HepG2 (cell line): ENCODE data around the gene VCPKMT. TPM values are rescaled to one million over a fixed set of nuclear protein-coding genes. Genes with fewer than 3 reads are reported as not detected.
A peak's percentile ranks its signal among the peaks of the same experiment; 100 is the strongest.

Experiments used
- ATAC-seq: fragments of 200-7000 bp; cut with Tn5 transposase; 3 replicates; pipeline ENCODE4 v1.9.1; 2020; ENCODE audit warnings: mild to moderate bottlenecking, moderate library complexity
- BruUV-seq: library from RNA; stranded (reverse); fragments of 400-500 nt; replicated peaks from 2 replicates; lab custom pipeline; 2021; lab: Mats Ljungman, UMichigan
- CTCF ChIA-PET: fragments of 300-600 bp; formaldehyde crosslinking; extraction: SDS; loops from one replicate; lab custom pipeline; 2021; ENCODE audit warnings: low total read pairs, inconsistent platforms, low intra/inter-chr PET ratio; lab: Yijun Ruan, JAX
- POLR2A ChIA-PET: fragments of 350-600 bp; sonication (Branson Sonifier 250); formaldehyde crosslinking; loops from one replicate; lab custom pipeline; 2020; ENCODE audit warnings: antibody characterized with exemption, inconsistent platforms; lab: Yijun Ruan, JAX
- DNase-seq: peaks from one replicate; pipeline ENCODE4 v3.0.0-alpha.2; 2015; ENCODE audit warnings: low spot score
- FAIRE-seq: peaks from 3 replicates; lab custom pipeline; 2011; peaks lifted over from hg19 to GRCh38; lab: Jason Lieb, UNC
- H2AFZ ChIP-seq: one replicate; pipeline ENCODE4 v1.6.1; 2011; ENCODE audit warnings: low read length, inconsistent platforms
- H3K27ac ChIP-seq: fragments of 300-600 bp; 3 replicates; pipeline ENCODE4 v1.8.0; 2011; ENCODE audit warnings: mixed run types, mild to moderate bottlenecking, mixed read lengths, low read length, inconsistent platforms; ENCODE audit not compliant: insufficient read depth; ENCODE audit errors: extremely low read length
- H3K27me3 ChIP-seq, 2 experiments: fragments of 200-600 bp in 1 of 2; 2 replicates in 1 of 2; 3 replicates in 1 of 2; pipeline versions ENCODE4 v1.6.0 to v1.8.0; 2011; ENCODE audit warnings: low read length in 2 of 2, mild to moderate bottlenecking in 2 of 2, moderate library complexity in 2 of 2, inconsistent platforms in 1 of 2; ENCODE audit not compliant: insufficient read depth in 2 of 2, control insufficient read depth in 1 of 2
- H3K36me3 ChIP-seq, 2 experiments: fragments of 200-600 bp in 1 of 2; replicated peaks in 1 of 2; 2 replicates in 1 of 2; 3 replicates in 1 of 2; pipeline versions ENCODE4 v1.5.1 to v1.8.0; 2011; ENCODE audit warnings: low read length in 2 of 2, inconsistent platforms in 1 of 2; ENCODE audit not compliant: insufficient read depth in 2 of 2, control insufficient read depth in 1 of 2
- H3K4me1 ChIP-seq: 2 replicates; pipeline ENCODE4 v1.5.1; 2012; ENCODE audit warnings: low read length, inconsistent platforms; ENCODE audit not compliant: insufficient read depth
- H3K4me2 ChIP-seq: 2 replicates; pipeline ENCODE4 v1.6.0; 2011; ENCODE audit warnings: low read depth, low read length, inconsistent platforms
- H3K4me3 ChIP-seq, 3 experiments: fragments of 200-600 bp in 1 of 3; sonication (generic), shearing (Covaris generic) in 1 of 3; replicated peaks in 1 of 3; 2 replicates each; pipeline ENCODE4 v1.5.1; 2011 to 2016; ENCODE audit warnings: low read length in 3 of 3, inconsistent platforms in 2 of 3, low read depth in 2 of 3, mild to moderate bottlenecking in 2 of 3, control low read depth in 1 of 3, mixed read lengths in 1 of 3; ENCODE audit not compliant: insufficient read depth in 1 of 3
- H3K79me2 ChIP-seq: one replicate; pipeline ENCODE4 v1.6.1; 2011; ENCODE audit warnings: low read length, inconsistent platforms; ENCODE audit not compliant: insufficient read depth
- H3K9ac ChIP-seq: 2 replicates; pipeline ENCODE4 v1.6.0; 2011; ENCODE audit warnings: mild to moderate bottlenecking, low read depth, low read length, inconsistent platforms; ENCODE audit not compliant: insufficient read depth
- H3K9me3 ChIP-seq: 2 replicates; pipeline ENCODE4 v1.5.1; 2012; ENCODE audit warnings: mild to moderate bottlenecking, low read length
- H4K20me1 ChIP-seq: 2 replicates; pipeline ENCODE4 v1.6.0; 2011; ENCODE audit warnings: inconsistent platforms, mild to moderate bottlenecking, low read length, moderate library complexity; ENCODE audit not compliant: insufficient read depth
- BCLAF1 ChIP-seq: fragments of 450-650 bp; IDR thresholded peaks from 2 replicates; pipeline ENCODE4 v1.6.1; 2017; ENCODE audit warnings: mild to moderate bottlenecking
- GTF3A ChIP-seq: sonication (generic); formaldehyde crosslinking; conservative IDR thresholded peaks from 2 replicates; pipeline ENCODE4 v1.4.0; 2020; ENCODE audit warnings: mild to moderate bottlenecking, missing genetic modification reagents
- ISL2 ChIP-seq: sonication (generic); formaldehyde crosslinking; IDR thresholded peaks from 2 replicates; pipeline ENCODE4 v1.5.0; 2020; ENCODE audit warnings: missing genetic modification reagents
- KDM2A ChIP-seq: sonication (generic); formaldehyde crosslinking; IDR thresholded peaks from 2 replicates; pipeline ENCODE4 v1.4.0; 2020; ENCODE audit warnings: low read depth, missing genetic modification reagents, borderline replicate concordance
- MAFF ChIP-seq: IDR thresholded peaks from 2 replicates; pipeline ENCODE4 v1.6.1; 2011; ENCODE audit warnings: low read depth, low read length, improper control_type of control experiment
- NR2F6 ChIP-seq, 2 experiments: IDR thresholded peaks; 2 replicates each; pipeline ENCODE4 v1.6.1; 2016; ENCODE audit warnings: antibody characterized with exemption in 1 of 2, mild to moderate bottlenecking in 1 of 2
- PBX3 ChIP-seq: sonication (generic); formaldehyde crosslinking; IDR thresholded peaks from 2 replicates; pipeline ENCODE4 v1.8.1; 2023; ENCODE audit warnings: missing genetic modification reagents, inconsistent platforms, borderline replicate concordance
- PRPF4 ChIP-seq: fragments of 200-400 bp; formaldehyde crosslinking; IDR thresholded peaks from 2 replicates; pipeline ENCODE4 v1.6.1; 2016; ENCODE audit warnings: low read length, low read depth; ENCODE audit not compliant: poor library complexity, severe bottlenecking
- SNAPC5 ChIP-seq: sonication (generic); formaldehyde crosslinking; IDR thresholded peaks from 2 replicates; pipeline ENCODE4 v1.8.1; 2023; ENCODE audit warnings: mild to moderate bottlenecking, missing genetic modification reagents, borderline replicate concordance
- TRIM22 ChIP-seq: fragments of 450-650 bp; IDR thresholded peaks from 2 replicates; pipeline ENCODE4 v1.6.1; 2017
- ZNF18 ChIP-seq: sonication (generic); formaldehyde crosslinking; IDR thresholded peaks from 2 replicates; pipeline ENCODE4 v1.8.0; 2022; ENCODE audit warnings: mild to moderate bottlenecking, missing genetic modification reagents; ENCODE audit not compliant: insufficient replicate concordance
- ZNF180 ChIP-seq: sonication (generic); formaldehyde crosslinking; IDR thresholded peaks from 2 replicates; pipeline ENCODE4 v1.4.0; 2020; ENCODE audit warnings: low read depth, missing genetic modification reagents, borderline replicate concordance
- ZNF225 ChIP-seq: sonication (generic); formaldehyde crosslinking; IDR thresholded peaks from 2 replicates; pipeline ENCODE4 v1.4.0; 2020; ENCODE audit warnings: mild to moderate bottlenecking, missing genetic modification reagents
- ZNF253 ChIP-seq: sonication (generic); formaldehyde crosslinking; IDR thresholded peaks from 2 replicates; pipeline ENCODE4 v1.8.0; 2022; ENCODE audit warnings: mild to moderate bottlenecking, missing genetic modification reagents, borderline replicate concordance
- ZNF431 ChIP-seq: sonication (generic); formaldehyde crosslinking; IDR thresholded peaks from 2 replicates; pipeline ENCODE4 v1.9.0; 2022; ENCODE audit warnings: missing genetic modification reagents, low read depth, mild to moderate bottlenecking, borderline replicate concordance
- ZNF781 ChIP-seq: sonication (generic); formaldehyde crosslinking; IDR thresholded peaks from 2 replicates; pipeline ENCODE4 v1.5.1; 2020; ENCODE audit warnings: borderline replicate concordance, mild to moderate bottlenecking, missing genetic modification reagents; ENCODE audit errors: not compliant biosample characterization
- WGBS: methylation state at CpG from one replicate; pipeline ENCODE4 v1.1.6; 2017; ENCODE audit warnings: low lambda C conversion rate; 5-methylcytosine and 5-hydroxymethylcytosine counted together
- in situ Hi-C: cut with HindIII; loops from 2 replicates; pipeline ENCODE4 v1.10.0; 2017; ENCODE audit warnings: low pct_unique_long_range_greater_than_20kb; ENCODE audit not compliant: extremely low pct_ligation_motif_present
- intact Hi-C: fragments of 100-400 bp; cut with micrococcal nuclease; formaldehyde crosslinking; loops from one replicate; pipeline ENCODE4 v1.10.0; 2022; ENCODE audit not compliant: unreplicated experiment
- polyA plus RNA-seq, 8 experiments: library from polyadenylated mRNA; depleted of rRNA in 3 of 8; stranded (reverse) in 7 of 8; unstranded in 1 of 8; fragments of >200 nt; fragmentation: Illumina TruSeq in 4 of 8; extraction: Trizol in 4 of 8; gene quantifications; 2 replicates each; pipeline versions ENCODE4 v1.2.1 to v1.2.3, GENCODE V29; 2011 to 2016; ENCODE audit warnings: low read depth in 4 of 8, missing spikeins in 1 of 8, mixed read lengths in 1 of 8; ENCODE audit not compliant: insufficient read depth in 1 of 8
- total RNA-seq, 5 experiments: library from RNA; depleted of rRNA; stranded (reverse); fragments of >200 nt; fragmentation: Illumina TruSeq; extraction: Trizol; gene quantifications; 2 replicates each; pipeline ENCODE4 v1.2.3, GENCODE V29; 2016; ENCODE audit warnings: low read depth in 1 of 5

Gene VCPKMT
- total and polyA plus RNA-seq, 2 of the 13 experiments (the other 11 are each of a cell fraction or from before 2014, with no cell fraction given), result 3.9 to 5.4 TPM

DNA sequence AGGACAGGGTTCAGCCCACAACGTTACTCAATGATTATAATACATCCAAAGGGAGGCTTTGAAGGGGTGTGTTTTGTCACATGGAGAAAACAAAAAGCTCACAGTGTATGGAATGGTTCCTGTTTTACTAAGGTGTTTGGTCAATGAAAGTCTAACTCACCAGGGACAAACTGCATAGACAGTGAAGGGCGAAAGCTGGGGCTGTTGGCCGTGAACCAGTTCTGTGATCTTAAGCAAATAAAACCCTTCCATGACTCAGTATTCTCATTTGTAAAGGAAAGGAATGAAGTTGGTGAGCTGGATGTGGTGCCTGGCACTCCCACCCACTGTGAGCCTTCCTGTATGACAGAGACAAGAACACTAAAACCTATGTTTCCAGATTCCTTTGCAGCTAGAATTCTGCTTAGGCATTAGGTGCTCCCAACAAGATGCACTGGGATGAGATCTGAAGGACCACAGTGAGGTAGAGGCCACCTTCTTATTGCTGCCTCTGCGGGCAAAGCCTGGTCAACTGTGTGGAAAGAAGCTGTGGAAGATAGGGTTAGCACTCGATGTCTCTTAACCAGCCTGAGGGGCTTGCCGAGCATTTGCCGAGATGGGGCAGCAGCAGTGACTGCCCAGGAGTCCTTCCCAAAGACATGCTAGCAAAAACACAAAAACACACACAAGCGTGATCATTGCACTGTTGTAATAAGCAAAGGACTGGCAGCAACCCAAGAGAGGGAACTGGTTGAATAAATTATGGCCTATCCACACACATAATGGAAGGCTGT lies 48.5 kb downstream of the VCPKMT start:
- no peaks in the 10 kb centered on the region for H3K36me3 ChIP-seq
- ChIA-PET POLR2A (interaction anchor here (0.8 to 1.7 kb wide), 7 partner anchors 13 to 205 kb away, joined by 3 to 8 read pairs (median 5); no protein-coding TSS in a partner anchor), CTCF (no interaction called here)
- ATAC-seq (peak; percentile 94), DNase-seq (peak; percentile 90), FAIRE-seq (peak; percentile 88)
- BruUV-seq, result no TSS peak
- H4K20me1 ChIP-seq, result no peaks in the 10 kb centered on the region
- H3K9me3 ChIP-seq, result no peaks in the 10 kb centered on the region
- H3K9ac ChIP-seq, result peak overlapping the region; percentile 13; the same call in 1 of the 2 replicates
- H3K4me3 ChIP-seq, result peak overlapping the region in 1 of 3 experiments; percentile 8; a peak in 1 of 6 replicates
- peak overlapping the region; percentile 70 for H3K4me2 ChIP-seq
- peak overlapping the region; percentile 17 for H3K27ac ChIP-seq
- H3K79me2 ChIP-seq, result no peaks in the 10 kb centered on the region
- intact Hi-C loops (no loop called here), in situ Hi-C loops (no loop called here)
- H3K4me1 ChIP-seq, result peaks cover 32% of the 10 kb centered on the region
- WGBS, result 46% methylated on average over 8 of the region's 8 CpGs
- H3K27me3 ChIP-seq, result no peaks in the 10 kb centered on the region
- no peak overlapping the region for H2AFZ ChIP-seq
- TF ChIP-seq ZNF253 (CRISPR knock-in tag) (no peak), SNAPC5 (CRISPR knock-in tag) (no peak), ZNF781 (CRISPR knock-in tag) (no peak), MAFF (no peak), ZNF18 (CRISPR knock-in tag) (no peak), TRIM22 (no peak), KDM2A (no peak), ISL2 (CRISPR knock-in tag) (no peak), BCLAF1 (no peak), ZNF225 (CRISPR knock-in tag) (no peak), ZNF431 (no peak), GTF3A (CRISPR knock-in tag) (no peak), PBX3 (CRISPR knock-in tag) (no peak), NR2F6 (IDR thresholded peaks at IDR 0.05) (no peak), NR2F6 (CRISPR knock-in tag; IDR thresholded peaks at IDR 0.05) (0 out of 2 replicates have a peak, but pooled peaks have one; percentile 24), PRPF4 (no peak), ZNF180 (CRISPR knock-in tag) (no peak)
